PC-9 (cell line): Measurements from ENCODE around the gene PCDH1. TPM values are rescaled to one million over a fixed set of nuclear protein-coding genes. Genes with fewer than 3 reads are reported as not detected.
"Not testable (repeated sequence)": the region's sequence is repeated elsewhere in the genome, so short reads cannot be mapped to it uniquely, and the experiment has no call there.

Experiments
- BruUV-seq: library from RNA; stranded (reverse); fragments of 400-500 nt; replicated peaks from 2 replicates; lab custom pipeline; 2021; lab: Mats Ljungman, UMichigan
- CTCF ChIA-PET: fragments of 300-600 bp; sonication (Branson Sonifier 250); formaldehyde crosslinking; loops from one replicate; lab custom pipeline; 2022; ENCODE audit warnings: antibody characterized with exemption; lab: Charles Lee
- POLR2A ChIA-PET: fragments of 300-600 bp; sonication (Branson Sonifier 250); formaldehyde crosslinking; loops from one replicate; lab custom pipeline; 2022; ENCODE audit warnings: antibody characterized with exemption; ENCODE audit not compliant: unreplicated experiment; lab: Charles Lee
- DNase-seq, 2 experiments: peaks; one replicate each; pipeline versions ENCODE4 v3.0.0 to v3.0.0-alpha.2; 2015 to 2022; ENCODE audit warnings: mixed read lengths in 1 of 2
- H2AFZ ChIP-seq: fragments of 200-600 bp; sonication (generic); 2 replicates; pipeline ENCODE4 v1.8.1; 2017; ENCODE audit warnings: antibody characterized with exemption
- H3F3A ChIP-seq: fragments of 200-600 bp; sonication (generic); 2 replicates; pipeline ENCODE4 v1.8.1; 2017; ENCODE audit warnings: antibody characterized with exemption, mild to moderate bottlenecking, low read depth; ENCODE audit not compliant: insufficient read depth
- H3K27ac ChIP-seq: fragments of 200-600 bp; sonication (generic); 2 replicates; pipeline ENCODE4 v1.6.1; 2016; ENCODE audit warnings: mixed run types
- H3K27me3 ChIP-seq: fragments of 200-600 bp; sonication (generic); 2 replicates; pipeline ENCODE4 v1.6.1; 2016; ENCODE audit warnings: low read depth, mixed run types; ENCODE audit not compliant: insufficient read depth
- H3K36me3 ChIP-seq: fragments of 200-600 bp; sonication (generic); 2 replicates; pipeline ENCODE4 v1.6.1; 2016; ENCODE audit warnings: low read depth, mixed run types
- H3K4me1 ChIP-seq: fragments of 200-600 bp; sonication (generic); replicated peaks from 2 replicates; pipeline ENCODE4 v1.6.1; 2016; ENCODE audit warnings: mixed run types; ENCODE audit not compliant: insufficient read depth
- H3K4me2 ChIP-seq: fragments of 200-600 bp; sonication (generic); 2 replicates; pipeline ENCODE4 v1.6.1; 2017; ENCODE audit warnings: mixed run types
- H3K4me3 ChIP-seq: fragments of 200-600 bp; sonication (generic); 2 replicates; pipeline ENCODE4 v1.6.1; 2016; ENCODE audit warnings: mixed run types
- H3K79me2 ChIP-seq: fragments of 200-600 bp; sonication (generic); 2 replicates; pipeline ENCODE4 v1.6.1; 2017; ENCODE audit warnings: low read depth, mixed run types
- H3K9me2 ChIP-seq: fragments of 200-600 bp; sonication (generic); 2 replicates; pipeline ENCODE4 v1.8.1; 2017; ENCODE audit warnings: mild to moderate bottlenecking; ENCODE audit not compliant: insufficient read depth
- H3K9me3 ChIP-seq: fragments of 200-600 bp; sonication (generic); 2 replicates; pipeline ENCODE4 v1.8.1; 2016; ENCODE audit warnings: low read depth; ENCODE audit not compliant: insufficient read depth
- H4K20me1 ChIP-seq: fragments of 200-600 bp; sonication (generic); 2 replicates; pipeline ENCODE4 v1.8.1; 2017; ENCODE audit not compliant: insufficient read depth
- CTCF ChIP-seq: fragments of 200-600 bp; sonication (generic); conservative IDR thresholded peaks from 2 replicates; pipeline ENCODE4 v1.6.1; 2017; ENCODE audit warnings: mixed run types, antibody characterized with exemption, mild to moderate bottlenecking, moderate library complexity
- EZH2 ChIP-seq: fragments of 200-600 bp; sonication (generic); IDR thresholded peaks from 2 replicates; pipeline ENCODE4 v1.8.0; 2017; ENCODE audit warnings: antibody characterized with exemption, low read depth
- intact Hi-C: fragments of 100-400 bp; cut with micrococcal nuclease; formaldehyde crosslinking; loops from one replicate; pipeline ENCODE4 v1.10.0; 2022; ENCODE audit not compliant: unreplicated experiment
- total RNA-seq: library from RNA; stranded (reverse); gene quantifications from 2 replicates; pipeline ENCODE4 v1.2.3, GENCODE V29; 2021

The PCDH1 gene
- total RNA-seq, 1 experiment from 2014 or later = 88.5 TPM

- no peak for DNase-seq
- no peaks in the 10 kb centered on the region for H3K36me3 ChIP-seq
- no peak for TF ChIP-seq EZH2
- no peak for TF ChIP-seq CTCF
- H3K9me2 ChIP-seq = no peaks in the 10 kb centered on the region
- no peak overlapping the region for H3K4me3 ChIP-seq
- no peak overlapping the region for H3K4me2 ChIP-seq
- BruUV-seq = no TSS peak
- peaks cover 12% of the 10 kb centered on the region for H3K4me1 ChIP-seq
- H3K79me2 ChIP-seq = no peaks in the 10 kb centered on the region
- peaks cover 3% of the 10 kb centered on the region for H3F3A ChIP-seq
- no peaks in the 10 kb centered on the region for H3K27me3 ChIP-seq
- ChIA-PET CTCF (no interaction called here), POLR2A (no interaction called here)
- no peak overlapping the region for H2AFZ ChIP-seq
- intact Hi-C loops = no loop called here
- H3K9me3 ChIP-seq = no peaks in the 10 kb centered on the region
- H4K20me1 ChIP-seq = no peaks in the 10 kb centered on the region
- peak overlapping the region; percentile 73; the same call in 1 of the 2 replicates for H3K27ac ChIP-seq
Observed at GRCh38 chr5:141823056-141823455, 55.2 kb downstream of the PCDH1 start.

- intact Hi-C loops = no loop called here
- H4K20me1 ChIP-seq = no peaks in the 10 kb centered on the region
- H3K9me2 ChIP-seq = no peaks in the 10 kb centered on the region
- H3K27me3 ChIP-seq = no peaks in the 10 kb centered on the region
- peaks cover 3% of the 10 kb centered on the region for H3F3A ChIP-seq
- ChIA-PET CTCF (interaction anchor here (1.0 kb wide), 1 partner anchor 57 kb away, joined by 4 read pairs; the partner anchor contains the start of gene PCDH1), POLR2A (no interaction called here)
- no peak for DNase-seq
- peak overlapping the region; percentile 73 for H3K27ac ChIP-seq
- no peak overlapping the region for H3K4me3 ChIP-seq
- BruUV-seq = no TSS peak
- no peak overlapping the region for H3K4me2 ChIP-seq
- TF ChIP-seq EZH2 (no peak), CTCF (no peak)
- no peaks in the 10 kb centered on the region for H3K79me2 ChIP-seq
- H3K4me1 ChIP-seq = peaks cover 19% of the 10 kb centered on the region
- no peaks in the 10 kb centered on the region for H3K9me3 ChIP-seq
- H3K36me3 ChIP-seq = no peaks in the 10 kb centered on the region
- H2AFZ ChIP-seq = no peak overlapping the region
Observed at GRCh38 chr5:141822144-141822543, 56.1 kb downstream of the PCDH1 start.

GRCh38 chr5:141821430-141821925 is 56.7 kb downstream of the PCDH1 start:
- H3K27me3 ChIP-seq = no peaks in the 10 kb centered on the region
- H3K9me2 ChIP-seq = no peaks in the 10 kb centered on the region
- TF ChIP-seq CTCF = no peak
- no peak for TF ChIP-seq EZH2
- peak; percentile 25 to 80 for DNase-seq
- intact Hi-C loops = no loop called here
- no TSS peak for BruUV-seq
- no peak overlapping the region for H2AFZ ChIP-seq
- no peaks in the 10 kb centered on the region for H4K20me1 ChIP-seq
- no peaks in the 10 kb centered on the region for H3K36me3 ChIP-seq
- POLR2A ChIA-PET = no interaction called here
- H3K4me3 ChIP-seq = no peak overlapping the region
- H3K79me2 ChIP-seq = no peaks in the 10 kb centered on the region
- H3K4me1 ChIP-seq = peaks cover 19% of the 10 kb centered on the region
- H3K9me3 ChIP-seq = no peaks in the 10 kb centered on the region
- H3K27ac ChIP-seq = peak overlapping the region; percentile 73
- 0 out of 2 replicates have a peak overlapping the region, but pooled peaks have one; percentile 9 for H3K4me2 ChIP-seq
- CTCF ChIA-PET = no interaction called here
- H3F3A ChIP-seq = peaks cover 3% of the 10 kb centered on the region

- BruUV-seq, DNase-seq, H3K4me2 ChIP-seq, H3F3A ChIP-seq, H3K4me3 ChIP-seq, H3K36me3 ChIP-seq, H4K20me1 ChIP-seq, H3K27me3 ChIP-seq, H3K79me2 ChIP-seq, H3K9me3 ChIP-seq, H3K9me2 ChIP-seq, H2AFZ ChIP-seq, intact Hi-C loops: not testable (repeated sequence)
- ChIA-PET CTCF (interaction anchor here (0.6 kb wide), 1 partner anchor 16 kb away, joined by 10 read pairs; no protein-coding TSS in a partner anchor), POLR2A (interaction anchor here (0.6 kb wide), 1 partner anchor 183 kb away, joined by 5 read pairs; no protein-coding TSS in a partner anchor)
- H3K27ac ChIP-seq = peak overlapping the region; percentile 73
- H3K4me1 ChIP-seq = peaks cover 19% of the 10 kb centered on the region
Observed at GRCh38 chr5:141820686-141821085, 57.5 kb downstream of the PCDH1 start.
